Subcutaneous adipose tissue (tissue), 4 donors: Measurements from ENCODE around the gene SYT14. TPM values are rescaled to one million over a fixed set of nuclear protein-coding genes. Genes with fewer than 3 reads are reported as not detected.

Source experiments
- CTCF ChIP-seq: fragments of 450-650 bp; IDR thresholded peaks from one replicate; pipeline ENCODE4 v1.5.1; 2016; ENCODE audit warnings: low read depth, mild to moderate bottlenecking, control low read depth, antibody characterized with exemption, moderate library complexity
- total RNA-seq, 4 donors: library from RNA; depleted of rRNA; stranded (reverse); fragments of >200 nt; gene quantifications; one replicate each; pipeline ENCODE4 v1.1.0, GENCODE V29; 2016

SYT14 gene
- total RNA-seq, 4 donors from 2014 or later = not detected

GRCh38 chr1:210189426-210189825 lies 251.4 kb downstream of the SYT14 start:
- no peak for TF ChIP-seq CTCF

- TF ChIP-seq CTCF = no peak
These were observed 257.7 kb downstream of the SYT14 start for GRCh38 chr1:210195635-210196160.

- no peak for TF ChIP-seq CTCF
These were observed 260.8 kb downstream of the SYT14 start for GRCh38 chr1:210198840-210199239.

GRCh38 chr1:210200124-210200736 lies 262.2 kb downstream of the SYT14 start:
- TF ChIP-seq CTCF = no peak

- TF ChIP-seq CTCF = no peak
These were observed 263.7 kb downstream of the SYT14 start for GRCh38 chr1:210201681-210202080.

- no peak for TF ChIP-seq CTCF
These were observed 269.8 kb downstream of the SYT14 start for GRCh38 chr1:210207597-210208450.

GRCh38 chr1:210213335-210213734 lies 275.3 kb downstream of the SYT14 start:
- TF ChIP-seq CTCF = no peak
